ENCODE measurements around the gene GLS2. TPM values are rescaled to one million over a fixed set of nuclear protein-coding genes. Genes with fewer than 3 reads are reported as not detected.

GLS2 gene
- total and polyA plus RNA-seq, 2 donors (not counting 1 experiment from before 2014, with no cell fraction given): 5.3 to 7.2 TPM

Other genes starting within 250 kb of the GLS2 start
- gene ANKRD52, start 229.8 kb downstream of the GLS2 start, total RNA-seq: 46.5 and 54.6 TPM in 2 replicates
- gene ANKRD52, start 229.8 kb downstream of the GLS2 start, polyA plus RNA-seq: 16.3 and 17.9 TPM in 2 replicates
- gene COQ10A, start 221.2 kb downstream of the GLS2 start, total RNA-seq: 73.5 and 76.3 TPM in 2 replicates
- 73.6 and 84.5 TPM in 2 replicates for gene COQ10A, start 221.2 kb downstream of the GLS2 start, polyA plus RNA-seq
- 151 and 154 TPM in 2 replicates for gene CS, start 187.8 kb downstream of the GLS2 start, total RNA-seq
- gene CS, start 187.8 kb downstream of the GLS2 start, polyA plus RNA-seq: 114 and 157 TPM in 2 replicates
- 89.0 and 91.2 TPM in 2 replicates for gene CNPY2, start 172.2 kb downstream of the GLS2 start, total RNA-seq
- 52.9 and 61.9 TPM in 2 replicates for gene CNPY2, start 172.2 kb downstream of the GLS2 start, polyA plus RNA-seq
- 216 and 230 TPM in 2 replicates for gene PAN2, start 154.2 kb downstream of the GLS2 start, total RNA-seq
- gene PAN2, start 154.2 kb downstream of the GLS2 start, polyA plus RNA-seq: 211 and 266 TPM in 2 replicates
- gene IL23A, start 149.3 kb downstream of the GLS2 start, total RNA-seq: 18.5 and 20.5 TPM in 2 replicates
- 24.9 and 32.6 TPM in 2 replicates for gene IL23A, start 149.3 kb downstream of the GLS2 start, polyA plus RNA-seq
- gene STAT2, start 128.1 kb downstream of the GLS2 start, total RNA-seq: 298 and 309 TPM in 2 replicates
- 252 and 261 TPM in 2 replicates for gene STAT2, start 128.1 kb downstream of the GLS2 start, polyA plus RNA-seq
- not detected in 2 replicates for gene APOF, start 125.3 kb downstream of the GLS2 start, total RNA-seq
- gene APOF, start 125.3 kb downstream of the GLS2 start, polyA plus RNA-seq: not detected in 2 replicates
- gene TIMELESS, start 38.7 kb downstream of the GLS2 start, total RNA-seq: 44.4 and 46.6 TPM in 2 replicates
- 17.2 and 24.3 TPM in 2 replicates for gene TIMELESS, start 38.7 kb downstream of the GLS2 start, polyA plus RNA-seq
- not detected in 2 replicates for gene MIP, start 33.5 kb downstream of the GLS2 start, total RNA-seq
- gene MIP, start 33.5 kb downstream of the GLS2 start, polyA plus RNA-seq: not detected in 2 replicates
- 7.4 and 8.0 TPM in 2 replicates for gene SPRYD4, start 19.6 kb downstream of the GLS2 start, total RNA-seq
- 3.7 and 4.2 TPM in 2 replicates for gene SPRYD4, start 19.6 kb downstream of the GLS2 start, polyA plus RNA-seq
- gene RBMS2, start 33.7 kb upstream of the GLS2 start, total RNA-seq: 5.0 and 7.6 TPM in 2 replicates
- gene RBMS2, start 33.7 kb upstream of the GLS2 start, polyA plus RNA-seq: 0.81 and 1.2 TPM in 2 replicates
- 280 and 284 TPM in 2 replicates for gene BAZ2A, start 142.2 kb upstream of the GLS2 start, total RNA-seq
- gene BAZ2A, start 142.2 kb upstream of the GLS2 start, polyA plus RNA-seq: 95.7 and 138 TPM in 2 replicates
- 217 and 230 TPM in 2 replicates for gene ATP5F1B, start 157.8 kb upstream of the GLS2 start, total RNA-seq
- gene ATP5F1B, start 157.8 kb upstream of the GLS2 start, polyA plus RNA-seq: 378 and 465 TPM in 2 replicates
- gene PTGES3, start 200.1 kb upstream of the GLS2 start, total RNA-seq: 121 and 124 TPM in 2 replicates
- 35.3 and 46.7 TPM in 2 replicates for gene PTGES3, start 200.1 kb upstream of the GLS2 start, polyA plus RNA-seq
- gene NACA, start 237.1 kb upstream of the GLS2 start, total RNA-seq: 993 and 1,076 TPM in 2 replicates
- 351 and 1,127 TPM in 2 replicates for gene NACA, start 237.1 kb upstream of the GLS2 start, polyA plus RNA-seq